ENCODE measurements around the gene FBXW4.
A peak's percentile ranks its signal among the peaks of the same experiment; 100 is the strongest.

The FBXW4 gene

GRCh38 chr10:101579516-101579870 lies 115.5 kb downstream of the FBXW4 start:
- DNase-seq: no peak

GRCh38 chr10:101578803-101579515 lies 116.0 kb downstream of the FBXW4 start:
- no peak for DNase-seq

- DNase-seq: no peak
Observed at GRCh38 chr10:101578192-101578591, 116.8 kb downstream of the FBXW4 start.

GRCh38 chr10:101577121-101577871 lies 117.7 kb downstream of the FBXW4 start:
- DNase-seq: no peak

GRCh38 chr10:101576211-101576863 lies 118.6 kb downstream of the FBXW4 start:
- DNase-seq: no peak

- DNase-seq: no peak
Observed at GRCh38 chr10:101575580-101576210, 119.3 kb downstream of the FBXW4 start.

GRCh38 chr10:101575091-101575490 lies 119.9 kb downstream of the FBXW4 start:
- DNase-seq: no peak

- DNase-seq: no peak
Observed at GRCh38 chr10:101573885-101574753, 120.9 kb downstream of the FBXW4 start.

- DNase-seq: no peak
Observed at GRCh38 chr10:101572785-101573184, 122.2 kb downstream of the FBXW4 start.

- DNase-seq: no peak
Observed at GRCh38 chr10:101572126-101572525, 122.8 kb downstream of the FBXW4 start.

GRCh38 chr10:101571271-101571925 lies 123.6 kb downstream of the FBXW4 start:
- no peak for DNase-seq

GRCh38 chr10:101570428-101571270 lies 124.3 kb downstream of the FBXW4 start:
- peak in 6 of 14 donors; percentile 19 to 57 (median 38) for DNase-seq

GRCh38 chr10:101569622-101570427 lies 125.1 kb downstream of the FBXW4 start:
- peak in 10 of 14 donors; percentile 24 to 74 (median 56) for DNase-seq

- no peak for DNase-seq
Observed at GRCh38 chr10:101569323-101569621, 125.7 kb downstream of the FBXW4 start.

- DNase-seq: no peak
Observed at GRCh38 chr10:101568054-101568745, 126.8 kb downstream of the FBXW4 start.

- no peak for DNase-seq
Observed at GRCh38 chr10:101567165-101568006, 127.6 kb downstream of the FBXW4 start.

GRCh38 chr10:101566333-101567164 lies 128.4 kb downstream of the FBXW4 start:
- peak in 1 of 14 donors; percentile 1 for DNase-seq

Measured in C1 segment of cervical spinal cord (tissue), 14 donors.